Stimulated activated CD8-positive, alpha-beta memory T cell treated with anti-CD3 and anti-CD28 coated beads, Interleukin-15, amount 100 ng/mL, for 4 hours (primary cell): ENCODE data around the gene ZC3H7B.

Experiments
- DNase-seq, 2 donors: peaks; one replicate each; pipeline ENCODE4 v3.0.0-alpha.2; 2020; ENCODE audit warnings: low read depth in 2 of 2

ZC3H7B gene

DNA sequence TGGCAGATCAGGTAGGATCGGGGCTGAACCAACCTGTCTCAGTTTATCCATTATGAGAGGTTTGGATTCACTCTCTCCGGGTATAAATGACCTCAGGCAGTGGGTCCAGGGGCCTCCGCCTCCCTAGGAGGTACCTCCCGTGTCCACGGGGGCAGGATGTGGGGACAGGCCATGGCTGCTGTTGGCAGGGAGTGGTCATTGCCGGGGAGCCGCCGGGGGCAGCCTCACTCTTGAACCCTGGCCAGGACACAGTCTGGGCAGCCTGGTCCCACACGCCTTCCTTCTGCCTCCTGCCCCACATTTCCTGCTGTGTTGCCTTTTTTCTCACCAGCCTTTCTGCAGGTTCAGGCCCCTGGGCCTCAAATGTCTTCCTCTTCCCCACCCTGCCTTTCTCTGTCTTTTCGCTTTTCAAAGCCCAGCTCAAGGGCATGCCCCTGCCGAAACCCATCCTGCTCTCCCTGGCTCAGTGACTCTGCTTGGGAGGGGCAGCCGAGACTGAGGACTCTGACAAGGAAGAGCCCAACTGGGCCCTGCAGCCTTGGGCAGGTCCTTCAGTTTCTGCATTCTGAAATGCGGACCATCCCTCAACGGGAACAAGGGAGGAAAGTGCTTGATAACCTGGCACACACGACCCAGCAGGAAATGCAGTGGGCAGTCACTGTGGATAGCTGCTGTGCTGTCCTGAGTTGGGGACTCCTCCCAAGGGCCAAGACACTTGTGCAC, 31.1 kb downstream of the ZC3H7B start:
- DNase-seq: no peak

DNA sequence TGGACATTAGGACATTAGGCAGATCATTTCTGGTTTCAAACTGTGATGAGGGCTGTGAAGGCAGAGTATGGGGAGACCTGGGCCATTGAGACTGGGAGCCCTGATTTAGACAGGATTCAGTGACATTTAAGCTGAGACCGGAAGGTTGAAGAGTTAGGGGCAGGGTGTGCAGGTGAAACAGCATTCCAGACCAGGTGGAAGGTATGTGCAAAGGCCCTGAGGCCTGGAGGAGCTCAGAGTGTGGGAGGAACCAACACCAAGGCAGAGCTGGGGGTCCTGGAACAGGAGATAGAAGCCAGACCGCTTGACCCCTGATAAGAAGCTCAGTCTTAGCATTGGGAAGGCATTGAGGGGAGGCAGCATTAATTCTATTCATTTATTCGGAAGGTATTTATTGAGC, 32.5 kb downstream of the ZC3H7B start:
- no peak for DNase-seq

DNA sequence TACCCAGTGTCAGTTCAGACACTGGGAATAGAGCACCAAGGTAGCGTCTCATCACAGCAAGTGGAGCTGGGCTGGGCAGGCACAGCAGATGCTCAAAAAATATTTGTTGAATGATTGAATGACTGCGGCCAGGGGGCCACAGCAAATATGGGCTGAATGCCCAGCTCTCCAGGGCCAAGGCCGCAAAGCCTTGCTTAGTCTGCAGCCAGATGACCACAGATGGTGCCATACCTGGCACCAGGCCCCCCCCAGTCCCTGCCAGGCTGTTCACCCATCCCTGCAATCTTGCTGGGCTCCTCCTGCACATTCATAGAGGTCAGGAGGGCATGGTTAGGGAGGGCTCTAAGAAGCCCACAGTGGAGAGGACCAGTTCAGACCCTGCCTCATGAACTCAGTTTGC, 32.9 kb downstream of the ZC3H7B start:
- DNase-seq: no peak

DNA sequence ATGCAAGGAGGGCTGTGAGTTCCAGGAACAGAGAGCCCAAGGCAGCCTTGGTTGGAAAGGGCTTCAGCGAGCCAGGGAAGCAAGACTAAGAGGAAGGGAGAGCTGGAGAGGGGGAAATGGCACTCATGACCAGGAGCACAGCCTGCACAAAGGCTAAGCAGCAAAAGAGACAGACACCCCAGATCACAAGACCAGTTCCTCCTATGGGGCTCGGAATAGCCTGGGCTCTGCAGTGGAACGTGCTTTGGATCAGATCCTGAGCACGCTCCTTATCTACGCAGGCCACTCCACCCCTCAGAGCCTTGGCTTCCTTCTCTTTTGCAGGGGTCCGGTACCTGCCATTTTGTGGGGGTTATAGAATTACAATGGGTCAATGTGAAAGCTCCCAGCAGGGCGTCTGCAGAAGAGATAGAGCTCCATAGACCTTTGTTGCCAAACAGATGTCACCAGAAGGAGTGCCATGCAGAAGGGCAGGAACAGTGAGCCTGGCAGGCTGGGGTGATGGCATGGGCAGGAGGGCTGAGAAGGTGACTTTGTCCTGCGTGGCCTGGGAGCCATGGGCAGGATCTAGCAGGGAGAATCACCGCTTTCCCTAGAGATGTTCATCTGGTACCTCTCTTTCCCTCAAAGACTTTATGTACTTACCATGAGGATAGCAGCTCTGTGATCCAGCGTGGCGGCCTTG, 33.8 kb downstream of the ZC3H7B start:
- no peak for DNase-seq

DNA sequence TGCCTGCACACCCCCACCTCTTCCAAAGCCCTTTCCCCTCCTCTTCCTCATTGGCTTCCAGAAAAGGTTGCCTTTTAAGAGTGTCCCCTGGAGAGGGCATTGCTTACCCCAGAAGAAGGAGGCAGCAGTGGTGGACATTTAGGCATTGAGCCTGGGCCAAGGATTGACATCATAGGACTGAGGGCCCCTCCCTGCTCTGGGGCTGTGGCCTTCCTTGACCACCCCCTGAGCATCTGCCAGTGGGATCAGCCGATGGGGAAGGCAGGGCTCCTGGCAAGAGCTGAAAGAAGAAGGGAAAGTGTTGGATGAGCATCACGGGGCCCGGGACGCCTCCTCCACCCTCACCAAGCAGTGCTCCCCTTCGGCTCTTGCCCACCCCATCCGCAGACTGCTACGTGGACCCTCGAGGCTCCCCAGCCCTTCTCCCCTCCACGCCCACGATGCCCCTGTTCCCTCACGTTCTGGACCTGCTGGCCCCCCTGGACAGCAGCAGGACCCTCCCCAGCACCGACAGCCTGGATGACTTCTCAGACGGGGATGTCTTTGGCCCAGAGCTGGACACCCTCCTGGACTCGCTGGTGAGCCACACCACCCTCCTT, 37.4 kb downstream of the ZC3H7B start:
- DNase-seq: no peak

DNA sequence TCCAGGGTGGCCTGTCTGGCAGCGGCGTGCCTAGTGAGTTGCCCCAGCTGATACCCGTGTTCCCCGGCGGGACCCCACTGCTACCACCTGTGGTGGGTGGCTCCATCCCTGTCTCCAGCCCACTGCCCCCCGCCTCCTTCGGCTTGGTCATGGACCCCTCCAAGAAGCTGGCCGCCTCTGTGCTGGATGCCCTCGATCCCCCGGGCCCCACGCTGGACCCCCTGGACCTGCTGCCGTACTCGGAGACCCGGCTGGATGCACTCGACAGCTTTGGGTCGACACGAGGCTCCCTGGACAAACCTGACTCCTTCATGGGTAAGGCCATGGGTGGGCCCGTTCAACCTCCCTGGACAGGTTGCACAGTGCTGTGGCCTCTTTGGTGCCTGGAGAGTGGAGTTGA, 38.5 kb downstream of the ZC3H7B start:
- DNase-seq: no peak

DNA sequence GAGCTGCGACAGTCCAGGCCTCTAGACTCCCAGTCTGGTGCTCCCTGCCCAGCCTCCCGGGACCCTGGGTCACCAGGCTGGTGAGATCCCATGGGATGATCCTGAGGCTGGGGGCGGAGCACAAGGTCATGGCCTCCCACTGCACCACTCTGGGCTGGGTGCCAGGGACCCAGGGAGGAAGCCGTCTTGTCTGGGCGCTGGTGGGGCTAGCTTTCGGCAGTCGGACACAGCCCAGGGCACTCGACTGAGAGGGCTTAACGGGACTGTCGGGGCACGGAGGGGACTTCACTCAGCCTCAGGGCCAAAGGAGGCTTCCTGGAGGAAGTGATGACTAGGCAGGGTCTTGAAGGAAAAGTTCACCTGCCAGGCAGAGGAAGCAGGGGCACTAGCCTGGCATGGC, 39.0 kb downstream of the ZC3H7B start:
- DNase-seq: no peak

DNA sequence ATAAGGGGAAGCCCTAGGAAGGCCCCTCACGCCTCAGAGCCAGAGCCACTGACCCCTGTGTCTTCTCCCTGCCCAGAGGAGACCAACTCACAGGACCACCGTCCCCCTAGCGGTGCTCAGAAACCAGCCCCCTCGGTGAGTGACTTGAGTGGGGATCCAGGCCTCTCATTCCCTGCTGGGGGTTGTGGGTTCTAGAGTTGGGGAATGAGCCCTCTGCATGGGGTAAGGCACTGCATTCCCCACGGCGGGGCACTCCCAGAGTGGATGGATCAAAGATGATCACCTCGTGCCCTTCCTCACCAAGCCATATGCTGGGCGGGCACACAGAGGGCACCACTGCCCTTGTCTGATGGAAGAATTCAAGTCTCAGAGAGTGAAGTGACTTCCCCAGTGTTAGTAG, 39.7 kb downstream of the ZC3H7B start:
- DNase-seq: no peak

DNA sequence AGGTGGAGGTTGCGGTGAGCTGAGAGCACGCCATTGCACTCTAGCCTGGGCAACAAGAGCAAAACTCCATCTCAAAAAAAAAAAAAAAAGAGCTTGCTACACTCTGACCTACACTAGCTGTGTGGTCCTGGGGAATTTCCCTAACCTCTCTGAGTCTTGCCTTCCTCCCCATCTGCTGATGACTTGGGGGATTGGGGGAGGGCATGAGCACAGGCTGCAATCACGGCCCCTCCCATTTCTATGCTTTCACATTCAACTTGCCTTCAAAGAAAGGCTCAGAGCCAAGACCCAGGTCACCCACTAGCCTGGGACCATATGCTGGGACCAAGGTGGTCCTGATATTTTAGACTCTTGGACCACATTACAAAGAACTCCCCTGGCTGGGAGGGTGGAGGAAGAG, 40.7 kb downstream of the ZC3H7B start:
- DNase-seq: no peak

DNA sequence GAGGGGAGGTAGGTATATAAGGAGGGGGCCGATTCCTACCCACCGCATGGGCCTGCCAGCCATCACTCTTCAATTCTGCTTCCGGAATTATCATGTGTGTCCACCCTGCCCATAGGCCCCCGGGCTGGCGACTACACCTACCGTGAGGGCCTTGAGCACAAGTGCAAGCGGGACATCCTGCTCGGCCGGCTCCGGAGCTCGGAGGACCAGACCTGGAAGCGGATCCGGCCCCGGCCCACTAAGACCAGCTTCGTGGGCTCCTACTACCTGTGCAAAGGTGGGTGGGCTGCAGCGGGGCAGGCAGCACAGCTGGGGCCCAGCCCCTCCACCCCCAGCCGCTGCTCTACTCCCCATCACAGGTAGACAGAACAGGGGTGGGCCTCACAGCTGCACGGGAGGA, 42.0 kb downstream of the ZC3H7B start:
- DNase-seq: no peak

DNA sequence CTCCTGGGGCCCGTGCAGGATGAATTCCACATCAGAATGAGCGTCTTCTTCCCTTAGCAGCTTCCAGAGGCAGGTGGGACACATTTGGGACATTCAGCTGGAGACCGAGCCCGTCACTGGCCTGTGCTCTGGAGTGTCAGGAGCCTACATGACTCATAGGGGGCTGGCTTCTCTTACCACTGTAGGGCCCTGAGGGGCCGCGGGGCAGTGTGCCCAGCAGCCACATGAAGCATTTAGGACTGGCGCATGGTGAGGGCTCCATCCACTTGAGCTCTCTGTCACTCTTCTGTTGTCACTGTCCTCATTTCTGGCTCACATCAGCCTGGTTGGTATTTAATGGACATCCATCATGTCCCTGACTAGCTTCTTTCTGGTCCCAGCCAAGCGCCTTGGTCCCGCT, 42.4 kb downstream of the ZC3H7B start:
- DNase-seq: no peak

DNA sequence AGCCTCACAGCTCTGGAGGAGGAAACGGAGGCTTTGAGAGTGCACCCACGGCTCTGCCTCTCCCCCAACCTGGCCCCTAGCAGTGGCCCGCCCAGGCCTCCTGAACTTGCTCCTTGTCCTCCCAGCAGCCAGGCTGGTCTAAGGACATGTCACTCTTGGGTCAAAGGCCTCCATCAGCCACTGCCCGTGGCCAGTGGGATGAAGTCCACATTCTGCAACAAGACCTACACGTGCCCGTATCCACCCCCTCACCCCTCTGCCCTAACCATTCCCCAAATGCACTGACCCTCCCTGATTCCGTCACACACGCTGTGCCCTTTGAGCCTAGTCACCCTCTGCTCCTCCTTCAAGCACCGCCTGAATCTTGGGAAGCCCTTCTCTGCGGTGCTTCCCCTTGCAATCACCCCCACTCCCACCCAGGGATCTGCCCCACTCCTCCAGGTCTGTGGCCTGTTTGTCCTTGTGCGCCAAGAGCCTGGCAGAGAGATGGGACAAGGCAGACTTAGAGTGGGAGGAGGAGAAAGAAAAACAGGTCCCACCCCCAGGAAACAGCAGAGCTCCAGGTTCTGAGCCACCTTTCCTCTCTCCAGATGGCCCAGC, 43.0 kb downstream of the ZC3H7B start:
- DNase-seq: no peak

DNA sequence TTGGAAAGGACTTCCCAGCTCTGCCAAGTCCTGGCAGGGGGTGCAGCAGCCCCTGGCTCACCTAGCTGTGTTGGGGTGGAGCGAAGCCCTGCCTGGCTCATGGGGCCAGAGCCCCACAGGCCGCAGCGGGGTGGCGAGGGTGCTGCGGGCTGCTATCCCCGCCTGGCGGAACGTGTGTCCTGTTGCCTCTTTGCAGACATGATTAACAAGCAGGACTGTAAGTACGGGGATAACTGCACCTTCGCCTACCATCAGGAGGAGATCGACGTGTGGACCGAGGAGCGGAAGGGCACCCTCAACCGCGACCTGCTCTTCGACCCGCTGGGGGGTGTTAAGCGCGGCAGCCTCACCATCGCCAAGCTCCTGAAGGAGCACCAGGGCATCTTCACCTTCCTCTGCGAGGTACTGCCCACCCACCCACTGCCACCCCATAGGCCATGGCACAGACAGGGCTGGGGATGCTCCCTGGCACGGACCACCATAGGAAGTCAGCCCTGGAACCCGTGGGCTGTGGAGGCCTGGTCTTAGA, 44.5 kb downstream of the ZC3H7B start:
- DNase-seq: no peak

DNA sequence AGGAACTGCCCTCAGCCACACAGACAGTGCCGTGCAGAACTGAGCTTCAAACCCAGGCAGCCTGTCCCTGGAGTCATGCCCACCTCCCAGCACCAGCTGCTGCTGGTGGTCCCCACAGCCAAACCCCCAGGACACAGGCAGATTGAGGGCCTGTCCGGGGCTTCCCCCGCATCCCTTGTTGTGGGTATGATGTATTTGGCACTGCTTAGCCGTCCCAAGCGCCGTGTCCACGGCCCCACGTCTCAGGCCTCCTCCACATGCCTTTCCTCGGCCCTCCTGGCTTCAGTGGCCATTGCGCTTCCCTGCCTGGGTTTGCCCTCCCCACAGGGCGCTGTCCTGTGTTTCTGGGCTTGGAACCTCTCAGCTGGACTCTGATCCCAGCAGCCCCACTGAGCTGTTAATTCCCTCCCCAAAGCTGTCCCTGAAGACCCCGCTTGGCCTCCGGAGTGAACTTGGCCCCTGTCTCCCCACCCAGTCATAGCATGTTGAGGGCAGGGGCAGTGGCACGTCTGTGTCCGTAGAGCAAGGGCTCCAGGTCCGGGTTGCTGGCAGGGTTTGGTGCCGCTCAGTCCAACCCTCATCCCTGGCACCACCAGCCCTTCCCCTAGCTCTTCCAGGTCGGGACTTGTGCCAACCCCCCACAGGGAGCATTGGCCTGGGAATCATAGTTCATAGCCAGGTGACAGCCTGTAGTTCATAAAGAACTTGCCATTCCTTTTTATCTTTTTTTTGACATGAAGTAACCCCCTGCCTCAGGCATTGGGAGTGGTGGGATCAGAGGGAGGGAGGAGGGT, 45.9 kb downstream of the ZC3H7B start:
- no peak for DNase-seq

DNA sequence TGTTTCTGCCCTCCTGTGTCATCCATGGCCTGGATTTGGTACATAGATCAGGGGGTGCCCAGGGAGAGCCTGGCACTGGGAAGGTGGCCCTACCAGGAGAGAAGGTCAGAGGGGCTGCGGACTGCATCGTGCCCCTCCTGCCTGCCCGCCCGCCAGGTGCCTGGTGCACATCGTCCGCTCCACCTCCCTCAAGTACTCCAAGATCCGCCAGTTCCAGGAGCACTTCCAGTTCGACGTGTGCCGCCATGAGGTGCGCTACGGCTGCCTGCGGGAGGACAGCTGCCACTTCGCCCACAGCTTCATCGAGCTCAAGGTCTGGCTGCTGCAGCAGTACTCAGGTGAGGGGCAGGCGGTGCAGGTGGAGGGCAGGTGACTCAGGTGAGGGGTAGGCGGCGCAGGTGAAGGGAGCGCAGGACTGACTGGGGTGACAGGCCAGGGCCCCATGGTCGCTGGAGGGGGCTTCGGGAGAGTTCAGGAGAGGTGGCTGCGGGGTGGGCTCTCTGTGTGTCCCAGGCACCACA, 47.7 kb downstream of the ZC3H7B start:
- no peak for DNase-seq

DNA sequence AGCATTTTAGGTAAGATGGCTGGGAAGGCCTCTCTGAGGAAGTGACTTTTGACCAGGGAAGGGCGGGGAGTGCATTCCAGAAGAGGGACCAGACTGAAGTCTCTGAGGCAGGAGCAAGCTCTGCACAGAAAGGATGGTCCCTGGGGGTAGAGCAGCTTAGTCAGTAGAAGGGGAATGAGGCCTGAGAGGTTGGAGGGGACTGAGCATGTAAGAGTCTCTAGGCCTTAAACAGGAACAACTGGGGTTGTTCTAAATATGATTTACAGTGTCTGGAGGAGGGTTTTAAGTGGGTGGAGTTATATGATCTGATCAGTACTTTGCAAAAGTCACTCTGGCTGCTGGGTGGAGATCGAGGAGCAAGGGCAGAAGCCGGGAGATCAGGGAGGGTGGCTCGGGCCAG, 48.8 kb downstream of the ZC3H7B start:
- no peak for DNase-seq

DNA sequence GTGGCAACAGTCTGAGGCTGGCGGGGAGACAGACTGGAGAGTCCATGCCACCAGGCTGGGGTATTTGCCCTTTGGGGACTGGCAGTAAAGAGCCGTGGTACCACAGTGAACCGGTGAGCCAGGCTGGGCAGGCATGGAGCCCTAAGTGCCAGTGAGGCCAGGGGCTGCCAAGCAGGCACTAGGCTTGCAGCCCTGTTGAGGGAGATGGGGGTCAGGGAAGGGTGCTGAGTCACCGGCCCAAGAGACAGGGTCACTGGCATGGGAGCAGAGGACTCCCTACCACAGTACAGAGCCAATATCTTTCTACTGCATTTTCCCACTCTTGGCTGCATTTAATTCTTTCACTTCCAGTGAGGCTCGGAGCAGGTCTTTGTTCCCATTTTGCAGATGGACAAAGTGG, 49.7 kb downstream of the ZC3H7B start:
- DNase-seq: no peak

DNA sequence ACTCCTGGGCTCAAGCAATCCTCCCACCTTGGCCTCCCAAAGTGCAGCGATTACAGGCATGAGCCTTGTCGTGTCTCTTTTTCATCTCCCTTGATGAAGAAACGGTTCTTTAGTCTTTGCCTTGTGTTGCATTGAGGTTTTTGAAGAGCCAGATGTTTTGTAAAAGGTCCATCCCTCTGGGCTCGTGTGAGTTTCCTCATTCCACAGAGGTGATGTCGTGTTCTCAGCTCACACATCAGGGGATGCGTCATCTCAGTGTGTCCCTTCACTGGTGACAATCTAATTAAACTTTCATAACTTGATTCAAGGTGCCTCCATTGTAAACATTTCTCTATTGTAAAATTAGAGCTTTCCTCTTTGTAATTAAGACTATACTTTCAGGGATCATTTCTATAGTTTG, 50.7 kb downstream of the ZC3H7B start:
- DNase-seq: no peak

DNA sequence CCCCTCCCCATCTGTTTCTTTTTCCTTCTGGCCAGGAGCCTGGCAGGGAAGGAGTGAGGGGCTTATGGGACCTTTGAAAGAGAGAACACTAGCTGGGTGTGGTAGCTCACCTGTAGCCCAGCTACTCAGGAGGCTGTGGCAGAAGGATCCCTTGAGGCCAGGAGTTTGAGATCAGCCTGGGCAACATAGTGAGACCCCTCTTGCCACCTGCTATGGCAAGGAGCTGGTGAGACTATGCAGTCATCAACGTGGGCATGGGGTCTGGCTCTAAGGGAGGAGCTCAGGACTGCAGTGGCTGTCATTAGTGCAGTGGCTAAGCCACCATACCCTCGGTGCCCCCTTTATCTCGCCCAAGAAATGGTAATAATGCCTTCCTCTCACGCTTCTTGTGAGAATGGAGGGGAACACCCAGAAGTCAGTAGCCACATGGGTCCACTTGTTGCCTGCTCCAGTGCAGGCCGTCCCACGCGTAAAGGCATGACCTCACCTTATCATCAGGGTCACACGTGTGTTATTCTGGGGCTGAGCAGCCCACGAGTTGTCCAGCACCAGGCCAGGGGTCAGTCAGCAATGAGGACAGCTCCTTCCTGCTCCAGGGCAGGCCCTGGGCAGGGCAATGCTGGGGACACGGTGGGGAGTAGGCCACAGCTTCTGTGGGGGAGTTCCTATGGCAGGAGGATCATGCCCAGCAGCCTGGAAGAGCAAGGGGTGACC, 52.7 kb downstream of the ZC3H7B start:
- no peak for DNase-seq

DNA sequence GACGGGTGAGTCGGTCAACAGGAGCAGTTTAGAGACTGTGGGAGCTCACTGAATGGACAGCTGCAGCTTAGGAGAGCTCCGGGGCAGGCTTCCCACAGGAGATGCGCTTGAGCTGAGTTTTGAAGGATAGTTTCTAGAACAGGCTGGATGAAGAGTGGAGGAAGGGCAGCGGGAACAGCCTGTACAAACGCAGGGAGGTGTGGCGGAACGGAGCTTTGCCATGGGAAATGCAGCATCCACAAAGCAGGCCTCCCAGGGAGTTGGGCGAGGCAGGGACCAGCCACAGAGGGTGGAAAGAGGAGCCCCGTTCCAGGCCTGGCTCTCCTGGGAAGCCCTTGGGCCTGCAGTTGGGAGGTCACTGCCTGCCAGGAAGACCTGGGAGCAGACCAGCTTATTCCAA, 53.7 kb downstream of the ZC3H7B start:
- DNase-seq: no peak

DNA sequence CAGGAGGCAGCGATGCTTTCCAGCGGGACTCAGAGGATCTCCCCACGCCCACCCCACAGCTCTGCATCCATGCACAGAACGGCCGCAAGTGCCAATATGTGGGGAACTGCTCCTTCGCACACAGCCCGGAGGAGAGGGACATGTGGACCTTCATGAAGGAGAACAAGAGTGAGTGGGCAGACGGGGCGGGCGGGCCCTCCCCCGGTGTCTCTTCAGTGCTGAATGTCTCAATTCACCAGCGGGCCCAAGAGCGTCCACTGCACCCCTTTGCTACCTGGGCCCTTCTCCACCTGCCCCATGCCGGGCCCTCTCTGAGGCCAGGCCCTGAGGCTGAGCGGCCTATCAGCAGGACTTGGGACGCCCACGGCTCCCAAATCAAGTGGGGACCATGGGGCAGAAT, 54.6 kb downstream of the ZC3H7B start:
- DNase-seq: no peak
